ENCODE measurements around the gene TNFAIP8L2.

GRCh38 chr1:151133018-151133806 lies 23.2 kb upstream of the TNFAIP8L2 start:
- TF ChIP-seq POLR2A (IDR thresholded peaks at IDR 0.05; ENCODE audit: low read depth, low read length) (no peak), SPI1 (IDR thresholded peaks at IDR 0.05; ENCODE audit: low read depth, low read length) (no peak)

Data from GM12891 (cell line).